HepG2 (cell line): ENCODE measurements around the gene KCND3. TPM values are rescaled to one million over a fixed set of nuclear protein-coding genes. Genes with fewer than 3 reads are reported as not detected.

Experiments
- AGO2 ChIP-seq: fragments of 200-400 bp; formaldehyde crosslinking; optimal IDR thresholded peaks from 2 replicates; pipeline ENCODE3; 2017; ENCODE audit warnings: mild to moderate bottlenecking, low read depth, low read length, moderate library complexity
- ARID2 ChIP-seq: sonication (generic); formaldehyde crosslinking; IDR thresholded peaks from 2 replicates; pipeline ENCODE4 v1.8.1; 2022; ENCODE audit warnings: mild to moderate bottlenecking, missing genetic modification reagents, borderline replicate concordance
- BRF2 ChIP-seq: sonication (generic); formaldehyde crosslinking; IDR thresholded peaks from 2 replicates; pipeline ENCODE4 v1.8.1; 2022; ENCODE audit warnings: mild to moderate bottlenecking, missing genetic modification reagents
- GMEB1 ChIP-seq: sonication (generic); formaldehyde crosslinking; IDR thresholded peaks from 2 replicates; pipeline ENCODE4 v1.5.1; 2020; ENCODE audit warnings: missing genetic modification reagents, mild to moderate bottlenecking, borderline replicate concordance
- HMGXB4 ChIP-seq, 2 experiments: sonication (generic) in 1 of 2; formaldehyde crosslinking in 1 of 2; IDR thresholded peaks; 2 replicates each; pipeline versions ENCODE4 v1.4.0 to v1.6.1; 2018 to 2020; ENCODE audit warnings: missing genetic modification reagents in 2 of 2, borderline replicate concordance in 1 of 2, low read depth in 1 of 2, mild to moderate bottlenecking in 1 of 2, missing biosample characterization in 1 of 2
- HNRNPK ChIP-seq: fragments of 200-400 bp; formaldehyde crosslinking; IDR thresholded peaks from 2 replicates; pipeline ENCODE4 v1.6.1; 2018; ENCODE audit warnings: low read length, low read depth, moderate library complexity, mild to moderate bottlenecking; ENCODE audit not compliant: poor library complexity, severe bottlenecking
- PHF20 ChIP-seq: sonication (generic); formaldehyde crosslinking; IDR thresholded peaks from 2 replicates; pipeline ENCODE4 v1.5.0; 2020; ENCODE audit warnings: mild to moderate bottlenecking, missing genetic modification reagents
- POLR2AphosphoS5 ChIP-seq: IDR thresholded peaks from 2 replicates; pipeline ENCODE4 v1.6.1; 2012; ENCODE audit warnings: low read depth, low read length
- SAP130 ChIP-seq: IDR thresholded peaks from 2 replicates; pipeline ENCODE4 v1.6.1; 2016; ENCODE audit warnings: low read depth
- TGIF2 ChIP-seq: IDR thresholded peaks from 2 replicates; pipeline ENCODE4 v1.6.1; 2016; ENCODE audit warnings: control low read depth, missing compliant biosample characterization
- TOPORS ChIP-seq: sonication (generic); formaldehyde crosslinking; IDR thresholded peaks from 2 replicates; pipeline ENCODE4 v1.8.0; 2023; ENCODE audit warnings: mild to moderate bottlenecking, missing genetic modification reagents
- YY1 ChIP-seq: IDR thresholded peaks from 2 replicates; pipeline ENCODE4 v1.6.1; 2011; ENCODE audit warnings: low read length, low read depth, moderate library complexity, mild to moderate bottlenecking; ENCODE audit not compliant: insufficient read depth, insufficient replicate concordance
- ZBTB21 ChIP-seq: sonication (generic); formaldehyde crosslinking; IDR thresholded peaks from 2 replicates; pipeline ENCODE4 v1.4.0; 2020; ENCODE audit warnings: missing genetic modification reagents
- ZFP37 ChIP-seq: sonication (generic); formaldehyde crosslinking; IDR thresholded peaks from 2 replicates; pipeline ENCODE4 v1.4.0; 2020; ENCODE audit warnings: missing genetic modification reagents, borderline replicate concordance
- ZFX ChIP-seq: sonication (generic); formaldehyde crosslinking; IDR thresholded peaks from 2 replicates; pipeline ENCODE4 v1.4.0; 2020; ENCODE audit warnings: mild to moderate bottlenecking, low read depth, missing genetic modification reagents, moderate library complexity
- ZNF205 ChIP-seq: IDR thresholded peaks from 2 replicates; pipeline ENCODE4 v1.6.1; 2018; ENCODE audit warnings: missing biosample characterization, missing genetic modification reagents
- ZNF33A ChIP-seq: sonication (generic); formaldehyde crosslinking; IDR thresholded peaks from 2 replicates; pipeline ENCODE4 v1.5.1; 2020; ENCODE audit warnings: missing genetic modification reagents, mild to moderate bottlenecking, moderate library complexity, borderline replicate concordance
- ZNF430 ChIP-seq: sonication (generic); formaldehyde crosslinking; IDR thresholded peaks from 2 replicates; pipeline ENCODE4 v1.9.0; 2021; ENCODE audit warnings: mild to moderate bottlenecking, missing genetic modification reagents
- ZNF431 ChIP-seq: sonication (generic); formaldehyde crosslinking; IDR thresholded peaks from 2 replicates; pipeline ENCODE4 v1.9.0; 2022; ENCODE audit warnings: missing genetic modification reagents, low read depth, mild to moderate bottlenecking, borderline replicate concordance
- ZNF761 ChIP-seq: sonication (generic); formaldehyde crosslinking; conservative IDR thresholded peaks from 2 replicates; pipeline ENCODE4 v1.4.0; 2020; ENCODE audit warnings: mild to moderate bottlenecking, missing genetic modification reagents
- ZXDC ChIP-seq: sonication (generic); formaldehyde crosslinking; IDR thresholded peaks from 2 replicates; pipeline ENCODE4 v1.5.0; 2020; ENCODE audit warnings: mild to moderate bottlenecking, missing genetic modification reagents
- polyA plus RNA-seq, 8 experiments: library from polyadenylated mRNA; depleted of rRNA in 3 of 8; stranded (reverse) in 7 of 8; unstranded in 1 of 8; fragments of >200 nt; fragmentation: Illumina TruSeq in 4 of 8; extraction: Trizol in 4 of 8; gene quantifications; 2 replicates each; pipeline versions ENCODE4 v1.2.1 to v1.2.3, GENCODE V29; 2011 to 2016; ENCODE audit warnings: low read depth in 4 of 8, missing spikeins in 1 of 8, mixed read lengths in 1 of 8; ENCODE audit not compliant: insufficient read depth in 1 of 8
- total RNA-seq, 5 experiments: library from RNA; depleted of rRNA; stranded (reverse); fragments of >200 nt; fragmentation: Illumina TruSeq; extraction: Trizol; gene quantifications; 2 replicates each; pipeline ENCODE4 v1.2.3, GENCODE V29; 2016; ENCODE audit warnings: low read depth in 1 of 5

The KCND3 gene
- total and polyA plus RNA-seq, 2 of the 13 experiments (the other 11 are each of a cell fraction or from before 2014, with no cell fraction given), result 0.04 TPM; not detected in 1

GRCh38 chr1:111738436-111739193 is 250.9 kb downstream of the KCND3 start (continued):
- TF ChIP-seq ZNF761 (CRISPR knock-in tag) (0 out of 2 replicates have a peak, but pooled peaks have one; percentile 4), ZNF431 (CRISPR knock-in tag) (no peak), HMGXB4 (CRISPR knock-in tag; IDR thresholded peaks at IDR 0.05; ENCODE audit: borderline replicate concordance in 1 of 2, low read depth in 1 of 2) (0 out of 4 replicates have a peak, but pooled peaks of 1 of the 2 experiments have one; percentile 26), POLR2AphosphoS5 (peak; percentile 48), PHF20 (peak; percentile 14; the same call in 1 of the 2 replicates), ZXDC (CRISPR knock-in tag) (no peak), TOPORS (CRISPR knock-in tag) (0 out of 2 replicates have a peak, but pooled peaks have one; percentile 26), TGIF2 (CRISPR knock-in tag) (no peak), HNRNPK (peak; percentile 60), ZFP37 (CRISPR knock-in tag) (no peak), ZNF205 (CRISPR knock-in tag) (0 out of 2 replicates have a peak, but pooled peaks have one; percentile 14), BRF2 (CRISPR knock-in tag) (0 out of 2 replicates have a peak, but pooled peaks have one; percentile 24), SAP130 (CRISPR knock-in tag) (peak; percentile 53), ARID2 (CRISPR knock-in tag) (0 out of 2 replicates have a peak, but pooled peaks have one; percentile 63), ZFX (peak; percentile 8; the same call in 1 of the 2 replicates), ZNF430 (0 out of 2 replicates have a peak, but pooled peaks have one; percentile 6), ZNF33A (no peak), GMEB1 (0 out of 2 replicates have a peak, but pooled peaks have one; percentile 10), AGO2 (peak; percentile 83), YY1 (no peak), ZBTB21 (no peak)
